ENCODE measurements around the gene SH3RF1.

SH3RF1 gene

DNA sequence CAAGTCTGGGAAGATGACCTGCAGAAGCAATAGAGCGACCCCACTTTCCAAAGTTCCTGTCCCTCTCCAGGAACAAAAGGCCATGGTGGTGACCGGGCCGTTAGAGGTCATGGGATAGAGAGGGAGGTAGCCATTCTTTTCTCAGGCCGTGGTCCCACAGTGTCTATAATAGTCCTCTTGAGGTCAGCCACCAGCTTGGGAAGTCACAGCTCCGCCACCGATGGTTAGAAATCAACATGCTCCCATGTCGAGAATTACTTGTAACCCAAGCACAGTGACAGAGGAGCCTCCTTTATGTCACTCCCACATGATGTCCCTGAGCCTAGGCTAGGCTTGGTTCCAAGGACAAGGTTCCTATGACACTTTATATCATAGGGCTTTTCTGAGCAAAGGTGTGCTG is 212.4 kb downstream of the SH3RF1 start:
- DNase-seq: no peak

DNA sequence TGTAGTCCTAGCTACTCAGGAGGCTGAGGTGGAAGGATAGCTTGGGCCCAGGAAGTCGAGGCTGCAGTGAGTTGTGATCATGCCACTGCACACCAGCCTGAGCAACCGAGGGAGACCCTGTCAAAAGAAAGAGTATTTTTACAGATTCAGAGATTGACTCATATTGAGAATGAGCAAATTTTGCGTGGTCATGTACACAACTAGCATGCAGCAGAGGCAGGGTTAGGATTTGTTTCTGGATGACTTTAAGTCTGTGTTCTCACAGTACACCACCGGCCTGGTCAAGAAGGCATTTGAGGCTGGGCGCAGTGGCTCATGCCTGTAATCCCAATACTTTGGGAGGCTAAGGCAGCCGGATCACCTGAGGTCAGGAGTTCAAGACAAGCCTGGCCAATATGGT is 215.9 kb downstream of the SH3RF1 start:
- DNase-seq: no peak

DNA sequence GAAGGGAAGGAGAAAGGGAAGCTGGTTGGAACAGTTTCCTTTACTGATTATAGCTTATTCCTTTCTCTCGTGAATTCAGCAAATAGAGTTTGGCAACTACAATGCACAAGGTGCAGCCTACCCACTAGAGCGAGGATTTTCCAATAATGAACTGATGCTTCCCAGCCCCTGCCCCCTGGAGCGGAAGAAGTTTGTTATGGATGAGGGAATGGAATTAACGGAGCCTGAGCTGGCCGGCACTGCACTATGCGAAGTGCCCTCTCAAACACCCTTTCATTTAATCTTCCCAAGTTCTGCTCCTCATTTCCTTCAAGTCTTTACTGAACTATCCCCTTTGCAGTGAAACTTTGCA is 218.2 kb downstream of the SH3RF1 start:
- DNase-seq: no peak

DNA sequence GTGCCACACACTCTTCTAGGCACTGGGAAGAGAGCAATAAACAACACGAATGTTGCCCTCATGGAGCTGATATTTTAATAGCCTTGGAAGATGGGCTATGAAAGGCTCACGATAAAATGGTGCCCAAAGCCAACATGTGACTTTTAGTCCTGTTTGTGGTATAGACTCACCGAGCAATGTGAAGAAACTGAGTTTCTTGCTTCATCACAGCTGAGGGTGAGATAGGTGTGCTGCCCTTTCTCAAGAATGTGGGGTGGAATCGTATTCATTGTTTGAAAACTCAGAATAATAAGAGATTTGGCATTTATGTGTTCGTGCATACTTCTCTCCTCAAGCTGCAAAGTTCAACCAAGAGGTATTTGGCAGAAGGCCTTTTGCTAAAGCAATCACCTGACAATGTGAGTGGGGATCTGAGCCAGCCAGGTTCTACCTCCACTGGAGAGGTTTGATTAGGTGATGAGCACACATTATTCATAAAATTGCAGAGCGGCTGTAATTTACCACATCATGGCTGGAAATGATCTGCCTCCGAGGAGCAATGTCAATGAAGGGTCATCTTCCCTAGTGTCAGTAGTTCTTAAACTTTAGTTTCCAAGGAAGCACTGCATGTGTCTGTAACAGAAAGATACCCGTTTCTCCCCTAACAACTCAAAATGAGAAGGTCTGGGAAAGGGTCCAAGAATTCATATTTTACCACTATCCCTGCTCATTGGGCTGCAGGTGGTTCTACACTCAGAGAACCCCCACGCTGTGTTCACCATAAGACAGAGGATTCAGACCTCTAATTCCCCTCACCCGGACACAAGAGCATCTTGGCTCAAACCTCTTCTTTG is 218.8 kb downstream of the SH3RF1 start:
- DNase-seq: no peak

DNA sequence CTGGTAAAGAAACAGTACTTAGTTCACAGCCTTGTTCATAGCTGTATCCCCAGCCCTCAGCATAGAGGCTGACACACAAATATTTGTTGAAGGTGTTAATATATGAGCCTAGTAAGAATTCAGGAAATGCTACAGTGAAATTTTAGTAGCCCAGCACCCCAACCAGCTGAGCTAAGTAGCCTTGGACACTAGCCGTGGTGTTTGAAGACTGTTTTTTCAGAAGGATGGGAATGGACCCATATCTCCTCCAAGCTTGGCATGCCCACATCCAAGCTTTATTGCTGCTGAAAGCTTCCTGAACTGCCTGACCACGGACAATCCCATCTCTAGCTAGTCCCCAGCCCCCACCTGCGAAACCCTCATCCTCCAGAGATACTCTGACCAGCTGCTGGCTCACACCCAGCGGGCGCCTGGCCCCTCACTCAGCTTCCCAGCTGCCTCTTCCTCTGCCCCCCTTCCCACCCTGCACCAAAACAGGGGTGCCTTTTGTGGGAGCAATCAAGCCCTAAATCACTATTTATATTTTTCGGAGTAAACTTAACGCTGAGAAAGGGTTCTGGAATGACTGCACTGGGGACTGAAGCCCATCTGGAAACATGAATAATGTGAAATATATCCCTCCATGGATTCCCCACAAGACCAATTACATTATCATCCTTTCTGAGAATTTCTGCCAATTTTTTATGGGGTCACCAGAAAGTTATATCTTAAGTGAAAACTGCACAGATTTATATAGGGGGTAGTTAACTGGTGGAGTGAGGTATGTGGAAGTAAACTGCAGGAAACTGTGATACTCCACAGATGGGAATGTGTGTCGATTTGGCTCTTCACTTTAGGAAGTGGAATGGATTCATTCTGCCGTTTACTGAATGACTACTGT is 219.6 kb downstream of the SH3RF1 start:
- no peak for DNase-seq

DNA sequence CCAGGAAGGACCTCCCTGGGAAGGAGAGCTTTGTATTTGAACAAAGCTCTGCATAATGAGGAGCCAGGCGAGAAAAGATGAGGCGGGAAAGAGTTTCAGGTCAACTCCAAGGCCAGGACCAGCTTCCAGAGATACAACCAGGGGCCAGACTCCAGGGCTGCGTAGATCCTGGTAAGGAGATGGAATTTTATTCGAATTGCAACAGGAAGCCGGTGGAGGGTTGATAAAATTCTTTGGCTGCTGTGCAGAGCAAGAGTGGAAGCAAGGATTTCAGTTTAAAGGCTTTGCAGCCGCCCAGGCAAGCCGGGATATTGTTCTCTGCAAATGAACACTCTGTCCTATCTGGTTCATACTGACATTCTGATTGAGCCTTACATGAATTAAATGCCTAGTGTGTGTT is 220.5 kb downstream of the SH3RF1 start:
- no peak for DNase-seq

DNA sequence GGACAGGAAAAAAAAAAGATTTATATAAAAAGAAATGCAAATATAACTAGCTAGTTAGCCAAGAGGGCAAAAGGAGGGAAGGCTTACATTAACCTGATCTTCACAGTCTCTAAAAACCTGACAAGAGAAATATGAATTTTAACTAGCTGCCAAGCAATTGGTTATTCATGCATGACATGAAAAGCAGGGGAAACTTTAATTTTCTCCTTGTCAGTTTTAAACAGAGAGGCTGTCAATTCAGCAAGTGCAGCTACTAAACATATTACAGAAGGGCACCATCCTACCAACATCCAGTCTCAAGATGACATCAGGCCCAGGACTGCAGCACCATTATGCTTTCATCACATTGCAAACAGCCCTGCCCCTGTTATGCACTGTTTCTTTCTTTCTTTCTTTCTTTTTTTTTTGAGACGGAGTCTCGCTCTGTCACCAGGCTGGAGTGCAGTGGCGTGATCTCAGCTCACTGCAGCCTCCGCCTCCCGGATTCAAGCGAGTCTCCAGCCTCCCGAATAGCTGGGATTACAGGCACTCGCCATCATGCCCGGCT is 221.8 kb downstream of the SH3RF1 start:
- DNase-seq: no peak

DNA sequence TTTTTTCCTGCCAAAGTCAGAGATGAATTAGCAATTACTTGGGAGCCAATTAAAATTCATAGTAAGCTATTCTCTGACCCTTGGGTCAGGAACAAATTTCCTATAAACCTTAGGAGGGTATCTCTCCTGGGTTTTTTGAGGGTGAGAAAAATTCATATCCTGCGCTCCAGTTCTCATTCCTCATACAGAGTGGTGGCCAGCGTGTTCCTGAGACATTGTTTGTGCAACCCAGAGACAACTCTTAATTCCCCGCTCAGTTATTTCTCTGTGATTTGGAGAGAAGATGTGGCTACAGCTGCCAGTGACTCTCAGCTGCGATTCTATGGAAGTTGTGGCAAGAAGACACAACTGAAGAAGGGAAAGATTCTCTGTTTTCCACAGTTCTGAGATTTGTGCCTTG is 222.8 kb downstream of the SH3RF1 start:
- no peak for DNase-seq

DNA sequence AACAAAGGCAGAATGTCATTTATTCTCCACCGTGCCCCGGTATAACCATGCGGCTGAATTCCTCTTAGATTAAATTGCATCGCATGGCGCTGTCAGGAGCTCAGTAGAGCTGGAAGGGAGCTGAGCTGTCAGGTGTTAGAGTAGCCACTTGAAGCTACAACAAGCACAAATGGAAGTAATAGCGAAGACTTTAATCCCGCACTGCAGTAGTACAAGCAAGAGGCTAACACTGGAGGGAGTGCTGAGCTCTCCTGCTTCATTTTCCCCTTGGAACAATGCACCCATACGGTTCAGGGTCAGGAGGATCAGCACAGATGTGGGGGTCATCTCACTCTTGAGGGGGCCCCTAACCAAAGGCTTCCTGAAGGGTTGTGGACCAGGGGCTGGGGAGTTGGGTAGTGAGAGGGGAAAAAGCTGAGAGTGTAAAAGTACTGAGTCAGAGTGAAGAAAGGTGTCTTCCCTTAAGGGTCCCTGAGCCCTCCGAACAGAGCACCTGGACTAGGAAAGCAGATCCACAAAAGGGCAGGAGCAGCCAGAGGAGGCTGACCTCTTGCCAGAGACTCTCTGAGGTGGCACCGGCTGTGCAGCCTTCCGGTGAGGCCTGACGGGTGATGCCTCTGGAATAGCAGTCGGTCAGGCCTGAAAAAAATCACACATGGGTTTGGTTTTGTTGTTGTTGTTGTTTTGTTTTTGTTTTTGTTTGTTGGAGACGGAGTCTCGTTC is 224.7 kb downstream of the SH3RF1 start:
- no peak for DNase-seq

DNA sequence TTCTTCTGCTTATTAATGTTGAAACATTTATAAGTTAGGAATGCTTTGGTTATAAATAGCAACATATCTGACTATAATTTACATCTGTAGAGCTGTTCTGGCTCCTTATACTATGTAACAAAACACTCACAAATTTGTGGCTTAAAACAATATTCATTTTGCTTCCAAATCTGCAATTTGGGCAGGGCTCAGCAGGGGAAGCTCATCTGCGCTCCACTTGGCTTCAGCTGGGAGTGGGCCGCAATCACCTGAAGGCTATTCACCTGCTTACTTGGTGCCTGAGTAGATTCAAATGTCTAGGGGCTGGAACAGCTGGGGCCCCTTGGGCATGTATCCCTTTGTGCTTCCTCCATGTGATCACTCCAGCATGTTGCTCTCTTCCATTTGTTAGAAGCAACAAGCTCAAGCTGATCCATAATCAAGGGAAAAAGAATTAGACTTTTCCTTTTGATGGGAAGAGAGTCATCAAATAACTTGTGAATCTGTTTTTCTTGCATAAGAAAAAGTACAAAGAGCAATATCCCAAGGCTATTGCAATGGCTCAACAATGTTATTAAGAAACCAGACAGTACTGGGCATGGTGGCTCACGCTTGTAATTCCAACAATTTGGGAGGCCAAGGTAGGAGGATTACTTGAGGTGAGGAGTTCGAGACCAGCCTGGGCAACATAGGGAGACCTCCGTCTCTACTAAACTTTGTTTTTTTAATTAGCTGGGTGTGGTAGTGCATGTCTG is 225.9 kb downstream of the SH3RF1 start:
- DNase-seq: no peak

Measured in NCI-H1930 (cell line).